GM20000 (cell line): ENCODE results near the gene IRAK2.
"Not testable (repeated sequence)": the region's sequence is repeated elsewhere in the genome, so short reads cannot be mapped to it uniquely, and the experiment has no call there.

Source experiments
- DNase-seq: peaks from one replicate; pipeline ENCODE4 v3.0.0; 2012; ENCODE audit warnings: low spot score
- CTCF ChIP-seq: IDR thresholded peaks from 2 replicates; pipeline ENCODE4 v1.5.1; 2012; ENCODE audit warnings: mild to moderate bottlenecking, control low read depth; ENCODE audit errors: extremely low read depth, missing control alignments

Gene IRAK2

GRCh38 chr3:10263646-10264363 is 99.1 kb downstream of the IRAK2 start:
- no peak for TF ChIP-seq CTCF
- DNase-seq = no peak

- DNase-seq = no peak
- no peak for TF ChIP-seq CTCF
Observed at GRCh38 chr3:10265833-10266232, 101.1 kb downstream of the IRAK2 start.

GRCh38 chr3:10266936-10267335 is 102.2 kb downstream of the IRAK2 start:
- DNase-seq = not testable (repeated sequence)

GRCh38 chr3:10268116-10268515 is 103.4 kb downstream of the IRAK2 start:
- DNase-seq = no peak
- no peak for TF ChIP-seq CTCF

GRCh38 chr3:10268930-10269329 is 104.2 kb downstream of the IRAK2 start:
- TF ChIP-seq CTCF = no peak
- DNase-seq = no peak

- TF ChIP-seq CTCF = no peak
- no peak for DNase-seq
Observed at GRCh38 chr3:10269443-10269842, 104.7 kb downstream of the IRAK2 start.

- DNase-seq = not testable (repeated sequence)
Observed at GRCh38 chr3:10272476-10272875, 107.8 kb downstream of the IRAK2 start.

- no peak for TF ChIP-seq CTCF
Observed at GRCh38 chr3:10272977-10273376, 108.3 kb downstream of the IRAK2 start.

More at GRCh38 chr3:10272977-10273376, 108.3 kb downstream of the IRAK2 start:
- DNase-seq = no peak
